ENCODE results near the gene MZT2B.
"Not testable (repeated sequence)": the region's sequence is repeated elsewhere in the genome, so short reads cannot be mapped to it uniquely, and the experiment has no call there.

The MZT2B gene

GRCh38 chr2:130220505-130220904 lies 38.4 kb downstream of the MZT2B start:
- DNase-seq: not testable (repeated sequence)

DNA sequence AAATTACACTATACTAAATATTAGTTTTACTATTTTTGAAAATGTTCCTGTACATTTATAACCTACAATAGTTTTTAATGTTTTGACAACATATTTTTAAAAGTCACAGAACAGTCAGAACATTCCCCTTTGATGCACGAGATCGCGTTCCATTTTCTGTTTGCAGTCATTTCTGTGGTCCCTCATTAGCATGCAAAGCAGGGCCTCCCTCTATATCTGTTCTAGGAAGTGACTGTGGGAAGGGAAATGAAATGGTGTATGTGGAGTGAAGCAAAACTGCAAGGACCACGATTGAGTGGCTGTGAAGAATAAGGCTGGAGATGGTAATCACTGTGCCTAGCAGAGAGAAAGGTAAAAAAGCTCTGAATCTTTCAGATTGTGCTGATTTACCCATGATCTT lies 40.5 kb downstream of the MZT2B start:
- not testable (repeated sequence) for DNase-seq

GRCh38 chr2:130228005-130228404 lies 45.9 kb downstream of the MZT2B start:
- DNase-seq: not testable (repeated sequence)

GRCh38 chr2:130228467-130229160 lies 46.6 kb downstream of the MZT2B start:
- DNase-seq: not testable (repeated sequence)

DNA sequence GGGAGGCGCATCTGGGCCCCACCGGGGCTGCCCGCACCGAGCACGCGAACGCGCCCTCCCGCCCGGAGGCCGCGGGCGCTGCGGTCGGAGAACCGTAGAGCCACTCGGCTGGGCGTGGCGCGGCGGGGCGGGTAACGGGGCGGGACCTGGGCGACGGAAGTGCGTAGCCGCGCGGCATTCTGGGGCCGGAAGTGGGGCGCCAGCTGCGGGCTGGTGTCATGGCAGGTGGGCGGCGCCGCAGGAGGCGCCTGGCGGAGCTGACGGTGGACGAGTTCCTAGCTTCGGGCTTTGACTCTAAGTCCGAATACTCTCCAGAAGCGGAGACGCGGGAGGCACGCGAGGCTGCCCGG lies 47.1 kb downstream of the MZT2B start:
- not testable (repeated sequence) for DNase-seq

- DNase-seq: not testable (repeated sequence)
Observed at GRCh38 chr2:130230376-130230775, 48.3 kb downstream of the MZT2B start.

DNA sequence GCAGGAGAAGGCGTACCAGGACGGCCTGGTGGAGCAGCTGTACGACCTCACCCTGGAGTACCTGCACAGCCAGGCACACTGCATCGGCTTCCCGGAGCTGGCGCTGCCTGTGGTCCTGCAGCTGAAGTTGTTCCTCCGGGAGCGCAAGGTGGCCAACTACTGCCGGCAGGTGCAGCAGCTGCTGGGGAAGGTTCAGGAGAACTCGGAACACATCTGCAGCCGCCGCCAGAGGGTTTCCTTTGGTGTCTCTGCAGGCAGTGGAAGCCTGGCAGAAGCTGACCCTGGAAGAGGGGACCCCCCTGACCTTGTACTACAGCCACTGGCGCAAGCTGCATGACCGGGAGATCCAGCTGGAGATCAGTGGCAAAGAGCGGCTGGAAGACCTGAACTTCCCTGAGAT lies 48.8 kb downstream of the MZT2B start:
- not testable (repeated sequence) for DNase-seq

GRCh38 chr2:130231656-130232055 lies 49.6 kb downstream of the MZT2B start:
- DNase-seq: no peak

DNA sequence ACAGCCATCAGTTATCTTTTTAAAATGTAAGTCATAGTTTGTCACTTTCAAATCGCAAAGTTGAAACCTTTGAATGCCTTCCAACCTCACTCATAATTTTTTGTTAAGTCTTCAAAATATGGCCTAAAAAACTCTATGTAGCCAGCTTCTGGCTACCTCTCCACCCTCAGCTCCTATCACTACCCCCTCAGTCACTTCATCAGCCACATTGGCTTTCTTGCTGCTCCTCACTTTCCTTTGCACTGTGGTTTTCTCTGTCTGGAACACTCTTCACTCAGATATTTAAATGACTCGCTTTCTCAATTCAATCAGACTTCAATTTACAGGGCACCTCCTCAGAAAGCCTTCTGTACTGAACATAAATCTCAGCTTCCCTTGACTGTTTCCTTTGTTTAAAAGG lies 51.0 kb downstream of the MZT2B start:
- not testable (repeated sequence) for DNase-seq

- not testable (repeated sequence) for DNase-seq
Observed at GRCh38 chr2:130239581-130239980, 57.5 kb downstream of the MZT2B start.

All from DMS153 (cell line).